SJSA1 (cell line): ENCODE data around the gene RCE1. TPM values are rescaled to one million over a fixed set of nuclear protein-coding genes. Genes with fewer than 3 reads are reported as not detected.
A peak's percentile ranks its signal among the peaks of the same experiment; 100 is the strongest.

Experiments
- DNase-seq, 2 experiments: peaks; one replicate each; pipeline ENCODE4 v3.0.0-alpha.2; 2015 to 2020; ENCODE audit warnings: low spot score in 2 of 2, low read depth in 1 of 2
- H3K27ac ChIP-seq: fragments of 250-450 bp; sonication (Bioruptor Pico); 2 replicates; pipeline ENCODE4 v1.5.1; 2020; ENCODE audit warnings: mild to moderate bottlenecking, moderate library complexity
- H3K27me3 ChIP-seq: fragments of 250-450 bp; sonication (Bioruptor Pico); replicated peaks from 2 replicates; pipeline ENCODE4 v1.5.1; 2020; ENCODE audit warnings: mild to moderate bottlenecking, moderate library complexity
- H3K36me3 ChIP-seq: fragments of 250-450 bp; sonication (Bioruptor Pico); 2 replicates; pipeline ENCODE4 v1.5.1; 2020; ENCODE audit warnings: mild to moderate bottlenecking
- H3K4me1 ChIP-seq: fragments of 250-450 bp; sonication (Bioruptor Pico); replicated peaks from 2 replicates; pipeline ENCODE4 v1.6.1; 2021; ENCODE audit warnings: mild to moderate bottlenecking
- H3K4me3 ChIP-seq: fragments of 250-450 bp; sonication (Bioruptor Pico); 2 replicates; pipeline ENCODE4 v1.5.1; 2020; ENCODE audit warnings: mild to moderate bottlenecking
- H3K9me3 ChIP-seq: fragments of 250-450 bp; sonication (Bioruptor Pico); replicated peaks from 2 replicates; pipeline ENCODE4 v1.5.1; 2020; ENCODE audit warnings: mild to moderate bottlenecking
- total RNA-seq: library from RNA; depleted of rRNA; stranded (reverse); fragments of >200 nt; shearing (Covaris generic); gene quantifications from 2 replicates; pipeline ENCODE4 v1.2.3, GENCODE V29; 2014

RCE1 gene
- total RNA-seq, 1 experiment from 2014 or later: 75.0 TPM

DNA sequence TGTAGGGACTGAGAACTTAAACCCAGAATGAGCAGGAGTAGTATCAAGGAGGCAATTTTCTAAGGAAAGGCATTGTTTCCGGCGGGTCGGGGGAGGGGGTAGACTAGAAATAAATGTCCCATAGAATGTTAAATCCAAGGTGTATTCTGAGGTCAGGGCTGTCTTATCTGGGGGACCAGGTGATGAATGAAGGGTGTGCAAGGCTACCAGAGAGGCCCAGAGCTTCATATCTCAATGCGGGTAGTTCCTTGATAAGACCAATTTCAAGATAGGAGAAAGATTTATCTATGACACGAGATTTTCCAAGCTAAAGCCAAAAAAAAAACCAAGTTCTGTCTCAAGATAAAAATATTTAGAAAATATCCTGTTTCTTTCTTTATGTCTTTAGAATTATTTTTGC, 8.3 kb upstream of the RCE1 start:
- H3K4me1 ChIP-seq: no peaks in the 10 kb centered on the region; the same call in 1 of the 2 replicates
- H3K27ac ChIP-seq: no peak overlapping the region
- DNase-seq: no peak
- H3K4me3 ChIP-seq: no peak overlapping the region
- peaks cover 15% of the 10 kb centered on the region for H3K36me3 ChIP-seq
- H3K9me3 ChIP-seq: no peaks in the 10 kb centered on the region
- no peaks in the 10 kb centered on the region for H3K27me3 ChIP-seq

GRCh38 chr11:66835768-66836405, 7.4 kb upstream of the RCE1 start:
- no peak for DNase-seq
- Histone ChIP-seq H3K27me3 (no peaks in the 10 kb centered on the region), H3K27ac (no peak overlapping the region)

DNA sequence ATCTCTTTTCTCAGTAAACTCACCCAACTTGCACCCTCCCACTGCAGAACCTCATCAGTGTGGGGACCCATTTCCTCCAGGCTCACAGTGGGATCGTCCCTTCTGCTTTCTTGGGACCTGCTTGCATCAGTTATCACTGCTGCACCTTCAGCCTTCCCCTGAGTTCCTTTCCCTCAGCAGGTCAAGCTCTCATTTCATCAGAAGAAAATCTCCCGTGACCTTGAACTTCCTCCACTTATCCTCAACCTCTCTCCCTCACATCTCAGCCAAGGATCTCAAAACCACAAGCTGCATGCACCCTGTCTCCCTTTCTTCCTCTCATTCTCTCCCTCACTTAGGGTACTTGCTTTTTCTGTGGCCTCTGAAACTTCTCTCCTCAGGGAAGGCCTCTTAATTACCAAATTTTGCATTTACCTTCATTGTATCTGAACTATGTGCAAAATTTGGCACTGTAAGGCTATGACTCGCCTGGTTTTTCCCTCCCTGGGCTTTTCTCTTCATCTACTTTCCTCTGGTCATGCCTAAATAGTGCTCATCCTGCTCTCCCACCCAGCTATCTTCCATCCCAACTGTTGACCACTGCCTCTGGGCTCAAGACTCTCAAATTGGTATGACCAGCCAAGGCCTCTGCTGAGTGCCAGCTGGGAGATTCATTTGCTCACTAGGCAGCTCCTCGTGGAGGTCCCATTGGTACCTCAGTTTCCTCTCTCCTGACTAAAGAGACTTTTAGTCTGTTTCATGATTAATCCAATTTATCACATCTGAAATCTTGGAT, 2.7 kb upstream of the RCE1 start:
- DNase-seq: no peak

More at GRCh38 chr11:66835768-66836405, 7.4 kb upstream of the RCE1 start:
- Histone ChIP-seq H3K36me3 (peaks cover 23% of the 10 kb centered on the region), H3K4me1 (no peaks in the 10 kb centered on the region; the same call in 1 of the 2 replicates), H3K4me3 (no peak overlapping the region), H3K9me3 (no peaks in the 10 kb centered on the region)

DNA sequence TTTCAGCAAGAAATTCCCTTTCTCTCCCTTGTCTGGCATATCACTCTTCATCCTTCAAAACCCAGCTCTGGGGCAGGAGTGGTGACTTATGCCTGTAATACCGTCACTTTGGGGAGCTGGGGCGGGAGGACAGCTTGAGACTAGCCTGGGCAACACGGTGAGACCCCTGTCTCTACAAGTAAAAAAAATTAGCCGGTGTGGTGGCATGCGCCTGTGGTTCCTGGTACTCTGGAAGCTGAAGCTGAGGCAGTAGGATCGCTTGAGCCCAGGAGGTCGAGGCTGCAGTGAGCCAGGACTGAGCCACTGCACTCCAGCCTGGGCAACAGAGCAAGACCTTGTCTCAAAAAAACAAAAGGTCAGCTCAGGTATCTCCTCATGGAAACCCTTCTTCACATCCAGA, 1.4 kb upstream of the RCE1 start:
- H3K4me1 ChIP-seq: peaks cover 21% of the 10 kb centered on the region
- DNase-seq: peak in 1 of 2 experiments; percentile 45
- no peaks in the 10 kb centered on the region for H3K9me3 ChIP-seq
- H3K27me3 ChIP-seq: no peaks in the 10 kb centered on the region
- peaks cover 80% of the 10 kb centered on the region for H3K36me3 ChIP-seq
- no peak overlapping the region for H3K27ac ChIP-seq
- peak overlapping the region; percentile 92 for H3K4me3 ChIP-seq

More for the DNA sequence above, 2.7 kb upstream of the RCE1 start:
- no peak overlapping the region for H3K4me3 ChIP-seq
- no peak overlapping the region for H3K27ac ChIP-seq
- peaks cover 67% of the 10 kb centered on the region for H3K36me3 ChIP-seq
- no peaks in the 10 kb centered on the region for H3K27me3 ChIP-seq
- no peaks in the 10 kb centered on the region for H3K9me3 ChIP-seq
- peaks cover 21% of the 10 kb centered on the region for H3K4me1 ChIP-seq

DNA sequence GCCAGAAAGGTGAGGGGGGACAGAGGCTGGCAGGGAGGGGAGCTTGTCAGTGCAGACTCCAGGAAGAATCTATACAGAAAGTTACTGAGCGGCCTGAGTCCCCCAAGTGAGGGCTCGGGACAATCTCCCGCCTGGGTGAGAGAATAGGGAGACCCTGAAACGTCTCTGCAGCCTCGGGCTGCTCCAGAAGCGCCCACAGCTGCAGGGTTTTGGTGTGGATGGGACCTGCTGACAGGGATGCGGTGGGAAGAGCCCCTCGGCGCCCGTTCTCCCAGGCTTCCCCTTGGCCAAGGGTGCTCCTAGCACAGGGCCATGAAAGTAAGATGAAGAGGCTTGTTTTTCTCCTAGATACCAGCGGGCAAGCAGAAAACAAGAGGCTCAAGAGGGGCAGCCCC, 743 bp upstream of the RCE1 start:
- Histone ChIP-seq H3K9me3 (no peaks in the 10 kb centered on the region), H3K4me3 (peak overlapping the region; percentile 92), H3K27ac (peak overlapping the region; percentile 97), H3K36me3 (peaks cover 84% of the 10 kb centered on the region), H3K4me1 (peaks cover 21% of the 10 kb centered on the region), H3K27me3 (no peaks in the 10 kb centered on the region)
- no peak for DNase-seq

DNA sequence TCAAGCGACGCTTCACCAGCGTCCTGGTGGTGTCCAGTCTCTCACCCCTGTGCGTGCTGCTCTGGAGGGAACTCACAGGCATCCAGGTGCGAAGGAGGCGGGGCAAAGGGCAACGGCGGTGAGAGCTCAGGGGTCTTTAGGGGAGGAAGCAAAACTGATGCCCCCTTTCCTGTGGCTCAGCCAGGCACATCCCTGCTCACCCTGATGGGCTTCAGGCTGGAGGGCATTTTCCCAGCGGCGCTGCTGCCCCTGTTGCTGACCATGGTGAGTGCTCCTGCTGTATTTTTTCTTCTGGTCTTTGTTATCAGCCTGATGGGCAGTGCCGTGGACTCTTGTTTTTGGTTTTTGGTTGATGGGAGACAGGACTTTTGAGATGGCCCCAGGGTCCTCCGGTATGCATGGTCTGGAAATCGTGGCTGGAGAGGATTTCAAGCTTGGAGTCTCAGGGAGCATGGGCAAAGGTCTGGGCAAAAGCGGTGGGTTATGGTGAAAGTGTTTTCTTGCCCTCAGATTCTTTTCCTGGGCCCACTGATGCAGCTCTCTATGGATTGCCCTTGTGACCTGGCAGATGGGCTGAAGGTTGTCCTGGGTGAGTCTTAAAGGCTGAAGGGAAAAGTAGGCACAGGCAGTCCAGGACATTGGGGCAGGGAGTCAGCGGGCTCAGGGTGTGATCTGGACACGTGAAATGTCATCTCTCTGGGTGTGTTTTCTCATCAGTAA, 695 bp downstream of the RCE1 start:
- no peak for DNase-seq
- Histone ChIP-seq H3K27me3 (no peaks in the 10 kb centered on the region), H3K4me1 (peaks cover 21% of the 10 kb centered on the region), H3K27ac (peak overlapping the region; percentile 97), H3K36me3 (peaks cover 93% of the 10 kb centered on the region), H3K4me3 (peak overlapping the region; percentile 92), H3K9me3 (no peaks in the 10 kb centered on the region)

- Histone ChIP-seq H3K27me3 (no peaks in the 10 kb centered on the region), H3K27ac (no peak overlapping the region), H3K4me1 (peaks cover 21% of the 10 kb centered on the region), H3K4me3 (peak overlapping the region; percentile 92), H3K9me3 (no peaks in the 10 kb centered on the region), H3K36me3 (peaks cover 93% of the 10 kb centered on the region)
- DNase-seq: no peak
Measured at GRCh38 chr11:66844496-66845142, 1.4 kb downstream of the RCE1 start.

DNA sequence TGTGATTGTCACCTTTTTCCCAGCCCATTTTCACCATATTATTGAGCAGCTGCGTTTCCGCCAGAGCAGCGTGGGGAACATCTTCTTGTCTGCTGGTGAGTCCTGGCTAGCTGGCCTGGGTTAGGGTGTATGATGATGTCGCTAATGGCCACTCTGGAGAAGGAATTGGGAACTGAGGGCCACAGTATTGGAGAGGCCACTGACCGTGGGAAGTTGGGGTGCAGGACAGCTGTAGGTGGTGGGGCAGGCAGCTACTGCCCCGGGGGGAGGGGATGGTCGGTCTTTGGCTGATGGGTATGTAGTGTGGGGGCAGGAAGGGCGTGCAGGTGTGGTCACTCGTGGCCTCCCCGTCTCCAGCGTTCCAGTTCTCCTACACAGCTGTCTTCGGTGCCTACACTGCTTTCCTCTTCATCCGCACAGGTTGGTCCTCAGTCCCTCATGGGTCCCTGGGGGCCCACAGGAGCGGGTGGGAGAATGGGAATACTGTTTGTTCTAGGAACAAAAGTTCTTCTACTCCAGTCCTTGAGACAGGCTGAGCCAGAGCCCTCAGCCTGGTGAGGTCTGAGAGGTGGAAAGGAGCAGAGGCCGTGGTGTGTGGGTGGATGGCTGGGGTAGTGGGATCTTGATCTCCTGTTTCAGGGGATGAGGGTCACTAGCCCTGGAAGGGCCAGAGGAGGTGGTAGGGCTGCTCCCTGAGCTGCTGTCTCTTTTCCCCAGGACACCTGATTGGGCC, 2.1 kb downstream of the RCE1 start:
- H3K4me3 ChIP-seq: no peak overlapping the region
- no peaks in the 10 kb centered on the region for H3K27me3 ChIP-seq
- peaks cover 21% of the 10 kb centered on the region for H3K4me1 ChIP-seq
- no peak overlapping the region for H3K27ac ChIP-seq
- no peak for DNase-seq
- H3K36me3 ChIP-seq: peaks cover 92% of the 10 kb centered on the region
- H3K9me3 ChIP-seq: no peaks in the 10 kb centered on the region

DNA sequence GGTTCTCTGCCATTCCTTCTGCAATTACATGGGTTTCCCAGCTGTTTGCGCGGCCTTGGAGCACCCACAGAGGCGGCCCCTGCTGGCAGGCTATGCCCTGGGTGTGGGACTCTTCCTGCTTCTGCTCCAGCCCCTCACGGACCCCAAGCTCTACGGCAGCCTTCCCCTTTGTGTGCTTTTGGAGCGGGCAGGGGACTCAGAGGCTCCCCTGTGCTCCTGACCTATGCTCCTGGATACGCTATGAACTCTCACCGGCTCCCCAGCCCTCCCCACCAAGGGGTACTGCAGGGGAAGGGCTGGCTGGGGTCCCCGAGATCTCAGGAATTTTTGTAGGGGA, 2.6 kb downstream of the RCE1 start:
- no peak for DNase-seq
- Histone ChIP-seq H3K36me3 (peaks cover 94% of the 10 kb centered on the region), H3K4me1 (peaks cover 21% of the 10 kb centered on the region), H3K9me3 (no peaks in the 10 kb centered on the region), H3K27me3 (no peaks in the 10 kb centered on the region), H3K27ac (no peak overlapping the region), H3K4me3 (no peak overlapping the region)

- no peak overlapping the region for H3K27ac ChIP-seq
- DNase-seq: no peak
Measured at GRCh38 chr11:66846671-66847091, 3.4 kb downstream of the RCE1 start.

DNA sequence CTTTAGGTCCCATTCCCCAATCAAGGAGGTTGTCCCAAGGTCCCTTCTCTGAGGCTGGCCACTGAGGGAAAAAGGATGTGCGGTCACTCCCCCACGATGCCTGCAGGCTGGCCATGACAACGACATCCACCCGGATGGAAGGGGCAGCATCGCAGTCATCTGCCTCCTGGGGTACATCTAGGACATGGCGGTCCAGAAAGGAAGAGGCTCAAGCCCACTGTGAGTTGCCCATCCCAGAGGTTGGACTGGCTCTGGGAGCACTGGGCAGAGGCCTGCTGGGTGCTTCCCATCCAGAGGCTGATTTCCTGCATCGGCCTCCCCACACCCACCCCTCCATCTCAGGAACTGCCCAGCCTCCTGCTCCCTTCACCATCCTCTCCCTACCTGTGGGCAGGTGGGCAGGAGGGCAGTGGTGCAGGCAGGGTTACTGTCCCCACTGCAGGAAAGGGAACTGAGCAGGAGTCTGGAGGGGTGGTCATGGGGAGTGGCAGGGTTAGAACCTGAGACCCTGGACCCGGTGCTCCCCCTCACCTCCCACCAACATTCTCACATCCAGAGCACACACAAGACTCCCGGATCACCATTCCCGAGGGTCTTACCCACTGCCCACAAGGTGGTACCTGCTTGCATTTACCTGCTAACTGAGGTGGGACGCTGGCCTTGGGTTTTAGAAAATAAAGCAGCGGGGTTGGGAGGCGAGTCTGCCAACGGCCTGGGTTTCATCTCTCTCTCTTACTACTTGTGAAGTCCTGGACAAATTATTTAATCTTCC, 4.4 kb downstream of the RCE1 start:
- Histone ChIP-seq H3K27me3 (no peaks in the 10 kb centered on the region), H3K4me1 (peaks cover 15% of the 10 kb centered on the region), H3K36me3 (peaks cover 85% of the 10 kb centered on the region), H3K27ac (no peak overlapping the region), H3K4me3 (no peak overlapping the region), H3K9me3 (no peaks in the 10 kb centered on the region)
- no peak for DNase-seq

More at GRCh38 chr11:66846671-66847091, 3.4 kb downstream of the RCE1 start:
- Histone ChIP-seq H3K4me3 (no peak overlapping the region), H3K9me3 (no peaks in the 10 kb centered on the region), H3K36me3 (peaks cover 90% of the 10 kb centered on the region), H3K4me1 (peaks cover 21% of the 10 kb centered on the region), H3K27me3 (no peaks in the 10 kb centered on the region)

DNA sequence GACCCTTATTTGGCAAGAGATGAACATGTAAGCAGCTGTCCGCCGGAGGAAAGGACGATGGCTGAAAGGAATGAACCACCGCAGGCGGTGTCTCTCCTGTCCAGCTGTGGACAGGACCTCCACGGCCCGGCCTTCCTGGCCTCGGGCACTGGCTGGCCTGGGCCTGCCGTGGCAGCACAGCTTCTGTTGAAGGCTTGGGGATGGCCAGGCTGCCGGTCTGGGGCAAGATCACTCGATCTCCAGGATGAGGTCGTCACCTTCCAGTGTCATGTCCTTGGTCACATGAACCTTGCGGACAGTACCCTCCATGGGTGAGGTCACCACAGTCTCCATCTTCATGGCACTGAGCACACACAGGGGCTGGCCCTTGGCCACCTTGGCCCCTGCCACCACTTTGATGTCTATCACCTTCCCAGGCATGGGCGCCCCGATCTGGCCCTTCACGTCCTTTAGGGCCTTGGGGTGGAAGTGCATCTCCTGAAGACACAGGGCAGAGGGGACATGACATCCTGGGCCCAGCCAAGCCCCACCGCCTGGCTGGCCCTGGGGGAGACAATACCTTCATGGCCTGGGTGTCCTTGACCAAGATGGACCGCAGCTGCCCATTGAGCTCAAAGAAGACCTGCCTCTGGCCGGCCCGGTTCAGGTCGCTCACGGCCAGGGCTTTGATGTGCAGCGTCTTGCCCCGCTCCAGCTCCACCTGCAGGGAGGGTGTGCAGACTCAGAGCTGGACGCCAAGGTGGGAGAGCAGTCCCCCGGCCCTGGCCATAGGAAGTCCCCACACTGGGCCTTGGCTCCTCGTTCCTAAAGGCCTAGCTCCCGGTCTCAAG, 5.6 kb downstream of the RCE1 start:
- peaks cover 73% of the 10 kb centered on the region for H3K36me3 ChIP-seq
- H3K9me3 ChIP-seq: no peaks in the 10 kb centered on the region

More for the DNA sequence above, 5.6 kb downstream of the RCE1 start:
- H3K27ac ChIP-seq: no peak overlapping the region
- DNase-seq: peak in 1 of 2 experiments; percentile 55
- H3K4me1 ChIP-seq: peaks cover 10% of the 10 kb centered on the region
- H3K4me3 ChIP-seq: no peak overlapping the region
- no peaks in the 10 kb centered on the region for H3K27me3 ChIP-seq
